Fibroblast of upper back skin (primary cell): ENCODE measurements around the gene RAB6B.
"Not testable (repeated sequence)": the region's sequence is repeated elsewhere in the genome, so short reads cannot be mapped to it uniquely, and the experiment has no call there.

Source experiments
- DNase-seq: peaks from one replicate; pipeline ENCODE4 v3.0.0-alpha.2; 2013

RAB6B gene

GRCh38 chr3:133804896-133805295 lies 90.8 kb downstream of the RAB6B start:
- no peak for DNase-seq

- no peak for DNase-seq
Measured at GRCh38 chr3:133803469-133803868, 92.2 kb downstream of the RAB6B start.

GRCh38 chr3:133799794-133800585 lies 95.7 kb downstream of the RAB6B start:
- DNase-seq = no peak

GRCh38 chr3:133797396-133798105 lies 98.1 kb downstream of the RAB6B start:
- no peak for DNase-seq

- DNase-seq = no peak
Measured at GRCh38 chr3:133792171-133792763, 103.4 kb downstream of the RAB6B start.

GRCh38 chr3:133788024-133788423 lies 107.7 kb downstream of the RAB6B start:
- no peak for DNase-seq

- no peak for DNase-seq
Measured at GRCh38 chr3:133783762-133784161, 111.9 kb downstream of the RAB6B start.

GRCh38 chr3:133782454-133782853 lies 113.2 kb downstream of the RAB6B start:
- DNase-seq = no peak

- no peak for DNase-seq
Measured at GRCh38 chr3:133781570-133781969, 114.1 kb downstream of the RAB6B start.

GRCh38 chr3:133780756-133781155 lies 114.9 kb downstream of the RAB6B start:
- DNase-seq = not testable (repeated sequence)

GRCh38 chr3:133779626-133780203 lies 116.0 kb downstream of the RAB6B start:
- no peak for DNase-seq

- DNase-seq = no peak
Measured at GRCh38 chr3:133777807-133778568, 117.7 kb downstream of the RAB6B start.

- no peak for DNase-seq
Measured at GRCh38 chr3:133776794-133777438, 118.8 kb downstream of the RAB6B start.

GRCh38 chr3:133775835-133776234 lies 119.8 kb downstream of the RAB6B start:
- DNase-seq = no peak

GRCh38 chr3:133775309-133775708 lies 120.4 kb downstream of the RAB6B start:
- DNase-seq = no peak
